GM21447 (cell line): ENCODE results near the gene PMF1.

ENCODE experiments used
- ATAC-seq: cut with Tn5 transposase; IDR thresholded peaks from one replicate; pipeline ENCODE4 v1.9.1; 2021; ENCODE audit not compliant: unreplicated experiment

The PMF1 gene

DNA sequence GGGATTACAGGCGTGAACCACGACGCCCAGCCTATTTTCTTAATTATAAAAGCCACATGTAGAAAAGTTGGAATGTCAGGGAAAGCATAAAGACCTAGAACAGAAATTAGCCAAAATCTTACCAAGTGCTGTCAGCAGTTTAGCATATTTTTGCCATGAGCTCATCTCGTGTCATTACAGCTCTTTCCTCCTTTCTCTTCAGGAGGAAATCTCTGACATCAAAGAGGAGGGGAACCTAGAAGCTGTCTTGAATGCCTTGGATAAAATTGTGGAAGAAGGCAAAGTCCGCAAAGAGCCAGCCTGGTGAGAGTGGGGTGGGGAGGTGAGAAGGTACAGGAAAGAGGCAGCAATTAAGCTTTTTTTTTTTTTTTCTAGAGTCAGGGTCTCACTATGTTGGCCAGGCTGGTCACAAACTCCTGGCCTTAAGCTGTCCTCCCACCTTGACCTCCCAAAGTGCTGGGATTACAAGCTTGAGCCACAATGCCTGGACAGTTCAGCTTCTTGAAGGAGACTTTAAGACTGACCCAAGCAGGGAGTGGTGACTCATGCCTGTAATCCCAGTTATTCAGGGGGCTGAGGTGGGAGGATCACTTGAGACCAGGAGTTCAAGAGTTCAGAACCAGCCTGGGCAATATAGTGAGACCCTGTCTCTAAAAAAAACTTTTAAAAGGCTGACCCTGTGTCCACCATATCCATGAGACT is 20.8 kb downstream of the PMF1 start:
- no peak for ATAC-seq

DNA sequence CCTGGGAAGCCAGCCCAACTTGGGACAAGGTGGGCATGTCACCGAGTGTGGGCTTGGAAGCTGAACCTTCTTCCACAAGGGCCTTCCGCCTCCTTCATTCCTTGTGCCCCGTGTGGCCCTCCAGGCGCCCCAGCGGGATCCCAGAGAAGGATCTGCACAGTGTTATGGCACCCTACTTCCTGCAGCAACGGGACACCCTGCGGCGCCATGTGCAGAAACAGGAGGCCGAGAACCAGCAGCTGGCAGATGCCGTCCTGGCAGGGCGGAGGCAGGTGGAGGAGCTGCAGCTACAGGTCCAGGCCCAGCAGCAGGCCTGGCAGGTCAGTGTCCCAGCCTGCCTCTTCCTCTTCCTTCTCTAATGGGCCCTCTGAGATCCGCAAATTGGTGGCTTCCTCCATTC is 23.4 kb downstream of the PMF1 start:
- no peak for ATAC-seq

DNA sequence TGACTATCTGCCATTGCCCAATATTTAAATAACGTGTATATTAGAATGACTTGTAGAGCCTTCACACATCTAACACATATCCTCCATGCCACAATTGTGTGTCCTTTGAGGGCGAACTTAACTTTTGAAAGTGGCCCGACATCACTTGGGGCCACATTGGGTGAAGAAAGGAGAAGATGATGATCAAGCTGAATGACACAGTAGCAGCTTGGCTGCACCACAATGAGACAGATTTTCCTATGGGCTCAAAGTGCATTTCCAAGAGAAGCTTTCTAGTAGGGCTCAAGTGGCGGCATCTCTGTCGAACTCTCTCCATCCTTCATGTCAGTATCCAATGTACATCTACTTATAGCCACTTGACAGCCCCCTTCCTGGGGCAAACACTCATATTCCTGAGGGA is 25.4 kb downstream of the PMF1 start:
- no peak for ATAC-seq

DNA sequence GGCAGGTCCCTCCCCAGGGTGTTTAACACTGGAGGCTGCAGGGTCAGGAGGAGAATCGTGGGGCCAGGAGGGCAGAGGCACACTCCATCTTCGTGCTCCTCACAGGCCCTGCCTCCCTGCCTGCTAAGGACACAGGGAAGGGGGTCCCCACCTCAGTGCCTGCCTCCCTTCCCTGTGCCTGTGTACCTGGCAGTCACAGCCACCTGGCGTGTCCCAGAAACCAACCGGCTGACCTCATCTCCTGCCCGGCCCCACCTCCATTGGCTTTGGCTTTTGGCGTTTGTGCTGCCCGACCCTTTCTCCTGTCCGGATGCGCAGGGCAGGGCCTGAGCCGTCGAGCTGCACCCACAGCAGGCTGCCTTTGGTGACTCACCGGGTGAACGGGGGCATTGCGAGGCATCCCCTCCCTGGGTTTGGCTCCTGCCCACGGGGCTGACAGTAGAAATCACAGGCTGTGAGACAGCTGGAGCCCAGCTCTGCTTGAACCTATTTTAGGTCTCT is 28.6 kb downstream of the PMF1 start:
- no peak for ATAC-seq

DNA sequence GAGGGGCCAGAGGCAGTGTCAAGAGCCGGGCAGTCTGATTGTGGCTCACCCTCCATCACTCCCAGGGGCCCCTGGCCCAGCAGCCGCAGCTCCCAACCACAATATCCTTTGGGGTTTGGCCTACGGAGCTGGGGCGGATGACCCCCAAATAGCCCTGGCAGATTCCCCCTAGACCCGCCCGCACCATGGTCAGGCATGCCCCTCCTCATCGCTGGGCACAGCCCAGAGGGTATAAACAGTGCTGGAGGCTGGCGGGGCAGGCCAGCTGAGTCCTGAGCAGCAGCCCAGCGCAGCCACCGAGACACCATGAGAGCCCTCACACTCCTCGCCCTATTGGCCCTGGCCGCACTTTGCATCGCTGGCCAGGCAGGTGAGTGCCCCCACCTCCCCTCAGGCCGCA is 29.1 kb downstream of the PMF1 start, which contains the start of gene BGLAP:
Gene BGLAP, plus strand, starts transcription at position 259 of the 400 bp plus-strand sequence. Its CDS starts 48 bp downstream, at position 307.
- no peak for ATAC-seq

DNA sequence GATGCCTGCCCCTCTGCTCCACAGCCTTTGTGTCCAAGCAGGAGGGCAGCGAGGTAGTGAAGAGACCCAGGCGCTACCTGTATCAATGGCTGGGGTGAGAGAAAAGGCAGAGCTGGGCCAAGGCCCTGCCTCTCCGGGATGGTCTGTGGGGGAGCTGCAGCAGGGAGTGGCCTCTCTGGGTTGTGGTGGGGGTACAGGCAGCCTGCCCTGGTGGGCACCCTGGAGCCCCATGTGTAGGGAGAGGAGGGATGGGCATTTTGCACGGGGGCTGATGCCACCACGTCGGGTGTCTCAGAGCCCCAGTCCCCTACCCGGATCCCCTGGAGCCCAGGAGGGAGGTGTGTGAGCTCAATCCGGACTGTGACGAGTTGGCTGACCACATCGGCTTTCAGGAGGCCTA is 29.9 kb downstream of the PMF1 start:
- no peak for ATAC-seq

DNA sequence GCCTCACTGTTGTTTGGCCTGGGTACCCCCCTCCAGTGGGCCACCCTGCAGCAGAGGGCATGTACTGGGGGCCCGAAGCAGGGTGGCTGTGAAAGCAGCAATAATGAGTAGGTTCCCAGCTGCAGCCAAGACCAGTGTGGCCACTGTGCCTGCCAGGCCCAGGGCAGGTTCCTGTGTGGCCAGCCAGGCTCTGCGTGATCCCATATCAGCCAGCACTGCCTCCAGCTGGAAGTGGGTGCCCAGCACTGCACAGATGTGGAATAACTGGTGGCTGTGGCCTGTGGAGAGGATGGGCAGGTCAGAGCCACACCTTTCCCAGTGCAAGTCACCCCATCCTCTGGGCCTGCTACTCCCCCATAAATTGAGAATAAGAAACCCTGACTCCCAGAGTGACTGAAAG is 31.3 kb downstream of the PMF1 start:
- no peak for ATAC-seq

DNA sequence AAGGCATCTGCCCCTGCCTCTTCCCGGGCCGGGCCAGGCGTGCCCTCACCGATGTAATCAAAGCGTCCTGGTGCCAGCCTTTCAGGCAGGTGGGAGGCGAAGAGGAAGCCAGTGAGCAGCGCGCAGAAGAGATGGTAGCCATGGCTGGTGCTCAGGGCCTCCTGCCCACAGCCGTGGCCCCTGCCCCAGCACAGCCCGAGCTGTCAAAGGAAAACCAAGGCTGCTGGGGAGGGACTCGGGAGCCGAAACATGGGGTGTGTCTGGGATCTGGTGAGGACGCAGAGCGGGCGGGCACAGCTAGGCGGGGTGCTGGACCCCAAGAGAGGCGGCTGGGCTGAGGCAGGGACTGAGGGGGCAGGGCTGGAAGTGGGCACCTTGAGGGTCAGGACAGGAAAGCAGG is 31.9 kb downstream of the PMF1 start:
- no peak for ATAC-seq

DNA sequence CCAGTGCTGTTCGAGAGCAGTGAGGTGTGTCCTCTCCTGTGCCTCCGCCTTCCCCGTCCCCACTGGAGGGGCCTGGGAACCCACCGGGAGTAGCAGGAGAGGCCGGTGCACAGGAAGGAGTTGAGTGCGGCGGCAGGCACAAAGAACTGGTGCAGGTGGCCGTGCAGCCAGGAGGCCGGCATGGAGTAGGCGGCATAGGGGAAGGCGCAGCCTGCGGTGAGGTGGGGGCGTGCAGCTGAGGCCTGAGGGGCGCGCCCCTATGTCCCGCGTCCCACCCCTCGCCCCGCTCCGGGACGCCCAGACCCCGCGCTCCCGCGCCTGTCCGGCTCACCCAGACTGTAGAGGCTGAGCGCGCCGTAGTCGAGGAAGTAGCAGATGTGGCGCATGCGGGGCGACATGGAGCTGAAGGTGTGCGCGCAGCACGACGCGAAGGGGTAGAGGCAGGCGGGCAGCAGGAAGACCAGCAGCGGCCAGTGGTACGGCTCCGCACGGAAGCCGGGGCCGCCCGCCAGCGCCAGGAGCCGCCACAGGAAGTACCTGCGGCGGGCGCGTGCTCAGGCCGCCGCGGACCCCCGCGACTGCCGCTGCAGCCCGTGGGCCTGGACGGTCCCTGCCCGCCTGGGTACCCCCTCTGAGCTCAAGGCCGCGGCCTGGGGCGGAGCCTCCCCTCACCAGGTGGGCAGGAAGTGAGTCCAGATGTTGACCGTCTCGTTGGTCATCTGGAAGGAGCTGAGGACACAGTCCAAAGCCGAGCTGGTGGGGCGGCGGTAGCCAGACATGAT is 32.8 kb downstream of the PMF1 start:
- ATAC-seq: no peak

DNA sequence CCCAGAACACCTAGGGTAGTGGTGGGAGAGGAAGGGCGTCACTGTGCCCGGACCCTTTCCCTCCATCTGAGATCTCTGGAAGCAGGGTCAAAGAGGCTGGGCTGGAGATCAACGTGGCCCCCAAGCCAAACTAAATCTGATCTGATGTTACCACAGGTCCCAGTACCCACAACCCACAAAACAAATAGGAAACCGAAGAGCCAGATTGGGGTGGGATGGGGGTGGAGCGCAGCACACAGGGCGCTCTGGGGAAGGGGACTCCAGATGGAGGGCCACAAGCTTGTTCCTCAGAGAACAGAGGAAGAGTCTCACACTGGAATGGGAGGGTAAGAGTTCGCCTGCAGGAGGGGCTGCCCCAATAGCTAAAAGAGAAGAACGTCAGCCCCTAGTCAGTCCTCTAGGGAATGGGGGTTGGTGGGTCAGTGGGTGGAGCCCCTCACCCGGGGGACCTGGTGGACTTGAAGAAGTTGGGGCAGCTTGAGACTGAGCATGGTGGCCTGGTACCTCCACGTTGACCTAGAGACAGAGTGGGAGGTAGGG is 33.5 kb downstream of the PMF1 start:
- ATAC-seq: no peak

DNA sequence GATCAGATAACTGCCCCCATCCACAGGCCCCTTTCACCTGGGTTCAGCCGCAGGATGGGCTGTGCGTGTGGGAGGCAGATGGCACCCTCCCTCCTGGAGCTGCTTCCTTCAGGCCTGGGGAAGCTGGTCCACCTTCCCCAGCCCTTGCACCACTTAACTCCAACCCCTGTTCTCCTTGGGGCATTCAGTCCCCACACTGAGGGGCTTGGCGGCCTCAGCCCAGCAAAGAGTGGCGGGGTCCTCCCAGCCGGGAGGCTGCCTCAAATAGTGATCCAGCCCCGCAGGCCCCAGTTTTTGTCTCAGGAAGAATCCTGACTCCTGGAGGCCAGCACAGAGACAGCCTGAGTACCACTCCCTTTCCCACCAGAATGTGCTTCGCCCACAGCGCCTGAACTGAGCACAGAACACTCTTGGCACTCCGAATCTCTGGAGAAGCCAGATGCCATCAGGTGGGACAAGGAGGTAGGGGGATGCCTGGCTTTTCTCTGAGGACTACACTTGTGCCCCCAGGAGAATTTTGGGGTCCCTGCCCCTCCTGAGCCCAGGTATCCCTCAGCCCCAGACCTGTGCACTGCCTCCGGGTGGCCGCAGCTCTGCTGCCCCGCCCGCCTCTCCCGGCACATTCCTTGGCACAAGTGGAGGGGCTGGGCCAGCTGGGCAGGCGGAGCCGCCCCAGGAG is 34.1 kb downstream of the PMF1 start:
- ATAC-seq: no peak

DNA sequence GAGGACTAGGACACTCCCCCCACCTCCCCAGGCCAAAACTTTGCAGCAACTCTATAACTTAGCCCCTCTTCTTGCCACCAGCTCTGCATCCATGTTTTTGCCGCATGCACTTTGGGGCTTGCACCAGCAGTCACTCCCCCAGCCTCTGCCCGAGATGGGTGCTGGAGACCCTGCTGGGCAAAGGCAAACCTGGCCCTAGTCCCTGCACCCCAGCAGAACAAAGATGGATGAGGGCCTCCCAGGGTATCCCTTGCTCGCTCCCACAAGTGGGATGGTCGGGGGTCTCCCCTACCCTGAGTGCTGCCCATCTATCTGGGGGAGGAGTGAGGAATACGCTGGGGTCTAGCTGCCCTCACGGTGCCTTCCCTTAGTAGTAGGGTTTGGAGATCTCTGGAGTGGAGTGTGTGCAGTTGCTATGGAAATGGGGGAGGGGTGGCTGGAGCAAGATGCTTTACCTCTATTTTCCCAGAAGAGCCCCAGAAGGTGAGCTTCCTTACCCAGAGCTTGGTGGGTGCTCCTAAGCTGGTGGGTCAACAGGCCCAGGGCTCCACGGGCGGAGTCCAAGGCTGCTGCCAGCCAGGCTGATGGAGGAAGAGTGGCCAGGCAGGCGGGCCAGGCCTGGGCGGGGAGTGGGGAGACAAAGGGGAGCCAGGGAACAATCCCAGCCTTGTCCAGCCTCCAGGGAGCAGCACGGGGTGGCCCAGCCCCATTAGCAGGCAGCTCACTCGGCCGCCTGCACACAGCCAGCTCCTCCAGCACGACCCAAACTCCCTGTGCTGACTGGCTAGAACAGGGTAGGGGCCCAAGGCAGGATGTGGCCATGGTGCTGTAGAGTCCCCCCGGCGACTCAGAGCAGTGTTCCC is 34.9 kb downstream of the PMF1 start, which contains the start of gene PAQR6:
Gene PAQR6, minus strand, starts transcription at position 597 of the 863 bp plus-strand sequence. CDS start 1,325 bp downstream, outside the sequence.
- ATAC-seq: no peak

DNA sequence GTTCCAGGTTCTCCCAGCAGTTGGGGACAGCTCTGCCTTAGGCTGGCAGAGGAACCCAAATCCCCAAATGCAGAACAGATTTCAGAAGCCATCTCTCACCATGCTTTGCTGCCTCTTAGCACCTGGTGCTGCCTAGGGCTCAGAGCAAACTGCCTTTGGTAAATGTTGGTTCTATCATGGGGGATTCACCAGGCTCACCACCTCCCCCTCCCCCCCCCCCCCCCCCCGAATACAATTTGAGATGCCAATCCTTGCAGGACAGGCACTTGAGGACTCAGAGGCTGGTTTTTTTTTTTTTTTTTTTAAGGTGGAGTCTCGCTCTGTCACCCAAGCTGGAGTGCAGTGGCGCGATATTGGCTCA is 35.5 kb downstream of the PMF1 start:
- no peak for ATAC-seq

DNA sequence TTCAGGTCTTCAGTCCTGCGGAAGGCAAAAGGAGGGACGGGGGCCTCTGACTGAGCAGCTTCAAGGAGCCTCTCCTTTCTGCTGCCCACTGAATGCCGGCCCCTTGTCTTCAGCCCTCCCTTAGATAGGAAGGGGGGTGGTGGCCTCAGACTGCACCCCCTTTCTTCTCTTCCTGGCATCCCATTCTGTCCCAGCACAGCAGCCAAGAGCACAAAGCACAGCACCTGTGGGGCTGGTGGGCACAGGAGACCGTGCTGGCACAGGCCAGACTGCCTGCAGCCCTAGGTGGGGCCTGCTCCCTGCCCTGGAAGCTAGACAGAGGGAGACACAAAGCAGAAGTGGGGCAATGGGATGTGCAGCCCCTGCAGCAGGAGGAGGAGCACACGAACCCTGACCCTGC is 36.8 kb downstream of the PMF1 start:
- no peak for ATAC-seq

DNA sequence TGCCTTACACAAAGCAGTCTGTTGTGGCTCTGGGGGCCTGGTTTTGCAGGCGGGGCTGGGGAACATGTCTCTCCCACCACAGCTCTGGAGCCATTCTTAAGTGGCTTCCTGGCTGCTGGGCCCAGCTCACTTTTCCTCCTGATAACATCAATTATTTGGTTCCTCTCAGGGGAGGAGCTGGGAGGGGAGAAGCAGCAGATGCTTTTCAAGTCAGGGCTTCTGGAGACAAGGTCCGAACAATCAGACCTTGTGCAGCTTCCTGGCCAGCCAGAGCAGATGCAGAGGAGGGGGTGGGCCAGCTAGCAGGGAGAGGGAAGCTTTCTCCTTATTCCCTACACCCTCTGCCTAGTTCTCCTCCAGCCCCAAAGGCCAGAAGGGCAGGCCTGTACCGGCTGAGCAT is 38.7 kb downstream of the PMF1 start:
- ATAC-seq: no peak

DNA sequence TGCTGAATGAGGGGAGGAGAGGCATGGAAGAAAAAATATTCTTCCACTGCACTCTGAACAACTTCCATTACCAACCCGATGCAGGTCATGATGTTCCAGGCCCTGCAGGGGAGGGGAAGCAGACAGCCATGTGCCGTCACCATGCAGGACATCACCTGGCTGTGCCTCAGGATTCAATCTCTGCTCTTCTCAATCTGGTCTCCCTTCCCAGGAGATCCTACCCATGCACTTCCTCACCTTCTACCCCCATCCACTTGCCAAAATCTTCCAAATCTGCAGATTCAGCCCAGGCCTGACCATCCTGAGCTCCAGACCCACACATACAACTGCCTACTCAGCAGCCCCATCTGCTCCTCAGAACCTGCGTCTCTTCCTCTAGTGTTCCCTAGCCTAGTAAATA is 40.8 kb downstream of the PMF1 start:
- ATAC-seq: no peak

DNA sequence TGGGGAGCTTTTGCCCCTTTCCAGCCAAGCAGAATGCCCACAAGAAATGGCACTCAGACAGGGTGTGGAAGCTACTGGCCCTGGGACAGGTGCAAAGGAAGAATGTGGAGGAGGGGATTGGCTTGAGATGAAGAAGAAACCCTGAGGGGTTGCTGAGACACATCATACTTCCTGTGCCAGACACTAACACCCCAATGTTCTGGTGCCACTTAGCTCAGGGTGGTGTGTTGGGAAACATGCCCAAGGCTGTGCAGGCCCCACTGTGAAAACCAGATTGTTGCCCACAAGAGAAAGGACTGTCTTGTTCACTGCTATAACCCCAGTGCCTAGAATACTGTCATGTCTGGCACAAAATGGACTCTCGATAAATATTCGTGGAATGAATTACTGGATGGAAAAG is 44.9 kb downstream of the PMF1 start:
- ATAC-seq: no peak

DNA sequence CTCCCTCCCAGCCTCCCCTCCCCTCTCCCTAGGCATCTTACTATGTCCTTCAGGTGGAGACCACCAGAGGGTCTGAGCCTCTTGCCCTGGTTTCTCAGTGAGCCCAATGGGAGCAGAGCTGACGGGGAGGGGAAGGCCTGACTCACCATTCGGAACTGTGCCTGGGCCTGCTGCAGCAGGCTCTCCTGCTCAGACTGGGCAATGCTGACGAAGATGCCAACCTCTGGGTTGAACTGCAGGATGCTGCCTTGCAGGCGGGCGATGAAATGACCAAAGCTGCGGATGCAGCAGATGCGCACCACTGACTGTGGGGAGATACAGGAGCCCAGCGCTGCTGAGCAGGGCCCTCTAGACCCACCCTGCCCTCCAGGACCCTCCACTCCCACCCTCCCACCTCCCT is 46.1 kb downstream of the PMF1 start:
- ATAC-seq: no peak

DNA sequence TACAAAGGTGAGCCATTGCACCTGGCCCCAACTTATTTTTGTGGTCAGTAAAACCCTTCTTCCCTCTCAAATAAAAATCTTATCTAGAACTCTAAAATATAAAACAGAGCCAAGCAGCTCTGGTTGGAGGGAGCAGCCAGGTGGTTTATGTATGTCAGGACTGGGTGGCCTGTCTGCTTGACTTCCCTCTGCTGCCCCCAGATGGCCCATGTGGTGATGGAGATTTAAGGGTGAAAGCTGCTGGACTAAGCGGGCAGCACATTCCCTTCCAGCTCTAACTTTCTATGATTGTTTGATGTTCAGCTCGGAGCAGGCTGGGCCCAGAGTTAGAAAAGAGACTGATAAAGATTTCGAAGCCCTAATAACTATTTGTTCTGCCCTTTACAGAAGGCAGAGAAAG is 47.0 kb downstream of the PMF1 start:
- no peak for ATAC-seq

DNA sequence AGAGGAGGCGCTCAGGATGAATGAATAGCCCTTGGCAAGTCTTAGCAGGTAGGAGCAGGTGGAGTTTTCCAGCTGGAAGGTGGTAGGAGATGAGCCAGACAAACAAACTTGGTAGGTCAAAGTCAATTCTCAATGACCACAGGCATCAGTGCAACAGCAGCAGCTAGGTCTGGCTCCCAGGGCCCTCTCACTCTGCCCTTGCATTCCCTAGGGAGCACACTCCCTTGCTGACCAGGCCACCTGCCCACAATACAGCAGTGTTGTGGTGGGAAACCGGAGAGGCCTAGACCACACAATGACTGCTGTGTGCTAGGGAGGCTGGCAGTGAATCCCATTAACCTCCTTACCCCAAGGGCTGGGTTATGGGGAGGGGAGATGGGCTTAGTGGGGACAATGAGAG is 48.1 kb downstream of the PMF1 start:
- ATAC-seq: no peak
